Skin epidermis (tissue), 12 donors: ENCODE measurements around the gene DPYSL3.
A peak's percentile ranks its signal among the peaks of the same experiment; 100 is the strongest.

Experiments
- H3K27ac ChIP-seq, 21 experiments: fragments of 200-600 bp; sonication (generic) in 11 of 21; one replicate each; pipeline ENCODE4 v1.5.0; 2020; ENCODE audit warnings: mild to moderate bottlenecking in 3 of 21, inconsistent platforms in 2 of 21, moderate library complexity in 2 of 21
- H3K4me3 ChIP-seq, 7 experiments: fragments of 200-600 bp; sonication (generic) in 2 of 7; one replicate each; pipeline ENCODE4 v1.5.0; 2020; ENCODE audit warnings: inconsistent platforms in 2 of 7, mild to moderate bottlenecking in 2 of 7, moderate library complexity in 1 of 7

Gene DPYSL3

GRCh38 chr5:147451193-147451592, 58.7 kb downstream of the DPYSL3 start:
- Histone ChIP-seq H3K4me3 (no peak overlapping the region), H3K27ac (no peak overlapping the region)

GRCh38 chr5:147450606-147451005, 59.3 kb downstream of the DPYSL3 start:
- Histone ChIP-seq H3K4me3 (no peak overlapping the region), H3K27ac (peak overlapping the region in 2 of 21 experiments; percentile 31 to 55)

- no peak overlapping the region for H3K4me3 ChIP-seq
- peak overlapping the region in 5 of 21 experiments; percentile 5 to 44 (median 16) for H3K27ac ChIP-seq
These were observed 61.1 kb downstream of the DPYSL3 start for GRCh38 chr5:147448766-147449165.

- Histone ChIP-seq H3K27ac (peak overlapping the region in 7 of 21 experiments; percentile 19 to 75 (median 45)), H3K4me3 (no peak overlapping the region)
These were observed 63.3 kb downstream of the DPYSL3 start for GRCh38 chr5:147446523-147446922.

GRCh38 chr5:147445917-147446316, 64.0 kb downstream of the DPYSL3 start:
- H3K4me3 ChIP-seq, result no peak overlapping the region
- H3K27ac ChIP-seq, result peak overlapping the region in 11 of 21 experiments; percentile 17 to 75 (median 45)

GRCh38 chr5:147445090-147445489, 64.8 kb downstream of the DPYSL3 start:
- Histone ChIP-seq H3K27ac (peak overlapping the region in 7 of 21 experiments; percentile 12 to 75 (median 39)), H3K4me3 (no peak overlapping the region)

- H3K4me3 ChIP-seq, result no peak overlapping the region
- peak overlapping the region in 2 of 21 experiments; percentile 31 to 44 for H3K27ac ChIP-seq
These were observed 67.6 kb downstream of the DPYSL3 start for GRCh38 chr5:147442224-147442623.

GRCh38 chr5:147441191-147441695, 68.6 kb downstream of the DPYSL3 start:
- H3K4me3 ChIP-seq, result no peak overlapping the region
- no peak overlapping the region for H3K27ac ChIP-seq

GRCh38 chr5:147439254-147439653, 70.6 kb downstream of the DPYSL3 start:
- Histone ChIP-seq H3K4me3 (no peak overlapping the region), H3K27ac (no peak overlapping the region)

GRCh38 chr5:147437161-147437596, 72.7 kb downstream of the DPYSL3 start:
- Histone ChIP-seq H3K27ac (peak overlapping the region in 1 of 21 experiments; percentile 17), H3K4me3 (no peak overlapping the region)

GRCh38 chr5:147436596-147436995, 73.3 kb downstream of the DPYSL3 start:
- no peak overlapping the region for H3K4me3 ChIP-seq
- H3K27ac ChIP-seq, result no peak overlapping the region

- H3K27ac ChIP-seq, result no peak overlapping the region
These were observed 75.8 kb downstream of the DPYSL3 start for GRCh38 chr5:147434049-147434448.

GRCh38 chr5:147432323-147432722, 77.5 kb downstream of the DPYSL3 start:
- no peak overlapping the region for H3K27ac ChIP-seq
- H3K4me3 ChIP-seq, result no peak overlapping the region

More at GRCh38 chr5:147434049-147434448, 75.8 kb downstream of the DPYSL3 start:
- no peak overlapping the region for H3K4me3 ChIP-seq

- no peak overlapping the region for H3K27ac ChIP-seq
- H3K4me3 ChIP-seq, result no peak overlapping the region
These were observed 78.3 kb downstream of the DPYSL3 start for GRCh38 chr5:147431586-147431985.

- no peak overlapping the region for H3K27ac ChIP-seq
These were observed 79.2 kb downstream of the DPYSL3 start for GRCh38 chr5:147430628-147431027.

GRCh38 chr5:147427521-147428401, 82.1 kb downstream of the DPYSL3 start:
- Histone ChIP-seq H3K27ac (peak overlapping the region in 3 of 21 experiments; percentile 10 to 28 (median 14)), H3K4me3 (no peak overlapping the region)

More at GRCh38 chr5:147430628-147431027, 79.2 kb downstream of the DPYSL3 start:
- H3K4me3 ChIP-seq, result no peak overlapping the region

- H3K27ac ChIP-seq, result no peak overlapping the region
These were observed 83.1 kb downstream of the DPYSL3 start for GRCh38 chr5:147426640-147427327.

GRCh38 chr5:147418613-147419012, 91.3 kb downstream of the DPYSL3 start:
- Histone ChIP-seq H3K27ac (peak overlapping the region in 1 of 21 experiments; percentile 69), H3K4me3 (no peak overlapping the region)

More at GRCh38 chr5:147426640-147427327, 83.1 kb downstream of the DPYSL3 start:
- no peak overlapping the region for H3K4me3 ChIP-seq

- Histone ChIP-seq H3K4me3 (no peak overlapping the region), H3K27ac (peak overlapping the region in 4 of 21 experiments; percentile 5 to 69 (median 62))
These were observed 92.6 kb downstream of the DPYSL3 start for GRCh38 chr5:147417135-147417813.

- Histone ChIP-seq H3K4me3 (no peak overlapping the region), H3K27ac (peak overlapping the region in 1 of 21 experiments; percentile 44)
These were observed 94.2 kb downstream of the DPYSL3 start for GRCh38 chr5:147415651-147416050.
